TTC549 (cell line): ENCODE data around the gene PTCD2.

Experiments
- FAIRE-seq: peaks from 2 replicates; lab custom pipeline; 2012; peaks lifted over from hg19 to GRCh38; lab: Jason Lieb, UNC

PTCD2 gene

GRCh38 chr5:72417333-72418062 is 97.3 kb downstream of the PTCD2 start:
- FAIRE-seq = no peak
